Large intestine (tissue), 3 donors: Measurements from ENCODE around the gene HGS. TPM values are rescaled to one million over a fixed set of nuclear protein-coding genes. Genes with fewer than 3 reads are reported as not detected.

Experiments
- DNase-seq, 2 donors: peaks; one replicate each; pipeline versions ENCODE4 v3.0.0 to v3.0.0-alpha.2; 2013
- H3K27ac ChIP-seq: one replicate; pipeline ENCODE4 v1.5.1; 2013; ENCODE audit warnings: low read length
- H3K27me3 ChIP-seq: 2 replicates; pipeline ENCODE4 v1.6.1; 2013; ENCODE audit warnings: low read length; ENCODE audit not compliant: control insufficient read depth, insufficient read depth
- H3K36me3 ChIP-seq: 2 replicates; pipeline ENCODE4 v1.6.1; 2013; ENCODE audit warnings: low read length; ENCODE audit not compliant: control insufficient read depth, insufficient read depth
- H3K4me1 ChIP-seq: one replicate; pipeline ENCODE4 v1.6.1; 2013; ENCODE audit warnings: low read length; ENCODE audit not compliant: control insufficient read depth, insufficient read depth
- H3K4me3 ChIP-seq: one replicate; pipeline ENCODE4 v1.5.1; 2013; ENCODE audit warnings: low read length
- H3K9me3 ChIP-seq: one replicate; pipeline ENCODE4 v1.6.1; 2013; ENCODE audit warnings: mild to moderate bottlenecking, low read depth, low read length, moderate library complexity; ENCODE audit not compliant: control insufficient read depth
- WGBS: methylation state at CpG from one replicate; pipeline ENCODE4 v1.1.5; 2013; ENCODE audit warnings: low lambda C conversion rate; ENCODE audit not compliant: insufficient coverage; 5-methylcytosine and 5-hydroxymethylcytosine counted together
- polyA plus RNA-seq: library from polyadenylated mRNA; unstranded; fragments of 120-200 nt; gene quantifications from one replicate; pipeline ENCODE4 v1.2.1, GENCODE V29; 2013

HGS gene
- polyA plus RNA-seq, 1 donor, result 84.8 TPM

GRCh38 chr17:81684442-81684911 is 666 bp downstream of the HGS start:
- DNase-seq, result no peak
- Histone ChIP-seq H3K36me3 (peaks cover 49% of the 10 kb centered on the region), H3K4me3 (peak overlapping the region; percentile 86), H3K4me1 (peaks cover 15% of the 10 kb centered on the region), H3K27me3 (no peaks in the 10 kb centered on the region), H3K27ac (no peak overlapping the region), H3K9me3 (no peaks in the 10 kb centered on the region)
- WGBS, result no CpG with 5 or more reads among the region's 16 CpGs

- Histone ChIP-seq H3K27ac (no peak overlapping the region), H3K36me3 (peaks cover 55% of the 10 kb centered on the region)
Observed at GRCh38 chr17:81685108-81685507, 1.3 kb downstream of the HGS start.

GRCh38 chr17:81686614-81687013 is 2.8 kb downstream of the HGS start:
- no peak overlapping the region for H3K27ac ChIP-seq
- WGBS, result no CpG with 5 or more reads among the region's 20 CpGs
- no peak for DNase-seq
- H3K36me3 ChIP-seq, result peaks cover 63% of the 10 kb centered on the region
- peaks cover 15% of the 10 kb centered on the region for H3K4me1 ChIP-seq
- no peak overlapping the region for H3K4me3 ChIP-seq
- H3K9me3 ChIP-seq, result no peaks in the 10 kb centered on the region
- no peaks in the 10 kb centered on the region for H3K27me3 ChIP-seq

More at GRCh38 chr17:81685108-81685507, 1.3 kb downstream of the HGS start:
- Histone ChIP-seq H3K4me1 (peaks cover 15% of the 10 kb centered on the region), H3K9me3 (no peaks in the 10 kb centered on the region), H3K27me3 (no peaks in the 10 kb centered on the region), H3K4me3 (peak overlapping the region; percentile 86)
- no peak for DNase-seq
- WGBS, result no CpG with 5 or more reads among the region's 12 CpGs

- WGBS, result no CpG with 5 or more reads among the region's 41 CpGs
- H3K27ac ChIP-seq, result no peak overlapping the region
- H3K4me3 ChIP-seq, result no peak overlapping the region
- no peak for DNase-seq
- peaks cover 14% of the 10 kb centered on the region for H3K4me1 ChIP-seq
- H3K36me3 ChIP-seq, result peaks cover 72% of the 10 kb centered on the region
- H3K27me3 ChIP-seq, result no peaks in the 10 kb centered on the region
- H3K9me3 ChIP-seq, result no peaks in the 10 kb centered on the region
Observed at GRCh38 chr17:81687770-81688541, 4.1 kb downstream of the HGS start.

GRCh38 chr17:81688616-81689015 is 4.8 kb downstream of the HGS start:
- Histone ChIP-seq H3K4me1 (peaks cover 14% of the 10 kb centered on the region), H3K36me3 (peaks cover 78% of the 10 kb centered on the region), H3K9me3 (no peaks in the 10 kb centered on the region), H3K27ac (no peak overlapping the region), H3K27me3 (no peaks in the 10 kb centered on the region), H3K4me3 (no peak overlapping the region)
- no CpG with 5 or more reads among the region's 14 CpGs for WGBS
- DNase-seq, result no peak

- peaks cover 8% of the 10 kb centered on the region for H3K4me1 ChIP-seq
- DNase-seq, result no peak
- peaks cover 93% of the 10 kb centered on the region for H3K36me3 ChIP-seq
- no peak overlapping the region for H3K4me3 ChIP-seq
- H3K27me3 ChIP-seq, result no peaks in the 10 kb centered on the region
- no peak overlapping the region for H3K27ac ChIP-seq
- peaks cover 2% of the 10 kb centered on the region for H3K9me3 ChIP-seq
- no CpG with 5 or more reads among the region's 18 CpGs for WGBS
Observed at GRCh38 chr17:81690066-81690465, 6.3 kb downstream of the HGS start.

GRCh38 chr17:81690549-81690948 is 6.7 kb downstream of the HGS start:
- Histone ChIP-seq H3K27ac (no peak overlapping the region), H3K27me3 (no peaks in the 10 kb centered on the region), H3K4me1 (peaks cover 3% of the 10 kb centered on the region), H3K4me3 (no peak overlapping the region), H3K36me3 (peaks cover 96% of the 10 kb centered on the region), H3K9me3 (peaks cover 2% of the 10 kb centered on the region)
- no CpG with 5 or more reads among the region's 17 CpGs for WGBS
- no peak for DNase-seq

- no peak overlapping the region for H3K27ac ChIP-seq
- DNase-seq, result no peak
- no peaks in the 10 kb centered on the region for H3K27me3 ChIP-seq
- WGBS, result no CpG with 5 or more reads among the region's 18 CpGs
- peaks cover 97% of the 10 kb centered on the region for H3K36me3 ChIP-seq
- H3K4me3 ChIP-seq, result no peak overlapping the region
- H3K9me3 ChIP-seq, result peaks cover 3% of the 10 kb centered on the region
- H3K4me1 ChIP-seq, result peaks cover 3% of the 10 kb centered on the region
Observed at GRCh38 chr17:81691196-81691595, 7.4 kb downstream of the HGS start.

- no peak overlapping the region for H3K27ac ChIP-seq
- H3K4me3 ChIP-seq, result no peak overlapping the region
- peaks cover 97% of the 10 kb centered on the region for H3K36me3 ChIP-seq
- H3K4me1 ChIP-seq, result peaks cover 3% of the 10 kb centered on the region
- WGBS, result no CpG with 5 or more reads among the region's 20 CpGs
- no peaks in the 10 kb centered on the region for H3K27me3 ChIP-seq
- no peak for DNase-seq
- H3K9me3 ChIP-seq, result peaks cover 5% of the 10 kb centered on the region
Observed at GRCh38 chr17:81691608-81692007, 7.8 kb downstream of the HGS start.

- H3K9me3 ChIP-seq, result peaks cover 8% of the 10 kb centered on the region
- no peak overlapping the region for H3K4me3 ChIP-seq
- no peaks in the 10 kb centered on the region for H3K27me3 ChIP-seq
- DNase-seq, result no peak
- H3K36me3 ChIP-seq, result peaks cover 97% of the 10 kb centered on the region
- peaks cover 3% of the 10 kb centered on the region for H3K4me1 ChIP-seq
- no CpG with 5 or more reads among the region's 35 CpGs for WGBS
- H3K27ac ChIP-seq, result no peak overlapping the region
Observed at GRCh38 chr17:81693509-81694210, 9.8 kb downstream of the HGS start.
